Body of pancreas (tissue), 4 donors: ENCODE measurements around the gene RHOT1.

Experiments used
- CTCF ChIP-seq, 7 experiments: fragments of 450-650 bp in 4 of 7; fragments of 200-600 bp in 3 of 7; sonication (generic) in 3 of 7; IDR thresholded peaks; one replicate each; pipeline ENCODE4 v1.5.1; 2016 to 2019; ENCODE audit warnings: antibody characterized with exemption in 7 of 7
- POLR2A ChIP-seq, 3 donors: fragments of 450-650 bp; IDR thresholded peaks; one replicate each; pipeline ENCODE4 v1.6.1; 2016; ENCODE audit warnings: antibody characterized with exemption in 3 of 3, mild to moderate bottlenecking in 2 of 3

GRCh38 chr17:32256701-32257019 is 114.4 kb downstream of the RHOT1 start:
- no peak for TF ChIP-seq CTCF (IDR thresholded peaks at IDR 0.05)
- TF ChIP-seq POLR2A (IDR thresholded peaks at IDR 0.05), result no peak
